Measurements from ENCODE around the gene SUPT3H. TPM values are rescaled to one million over a fixed set of nuclear protein-coding genes. Genes with fewer than 3 reads are reported as not detected.
"Not testable (repeated sequence)": the region's sequence is repeated elsewhere in the genome, so short reads cannot be mapped to it uniquely, and the experiment has no call there.

Gene SUPT3H
- total RNA-seq, 1 donor from 2014 or later, result 6.7 TPM

GRCh38 chr6:45187836-45188235 lies 189.9 kb downstream of the SUPT3H start:
- Histone ChIP-seq H3K4me1 (no peaks in the 10 kb centered on the region), H3K9me3 (no peaks in the 10 kb centered on the region), H3K27me3 (ENCODE audit: low read depth) (no peaks in the 10 kb centered on the region), H3K4me3 (no peak overlapping the region), H3K27ac (no peak overlapping the region), H3K36me3 (no peaks in the 10 kb centered on the region)
- ATAC-seq (no peak), DNase-seq (no peak)
- no peak for TF ChIP-seq CTCF (IDR thresholded peaks at IDR 0.05)
- intact Hi-C loops (cut with DNase I), result no loop called here

GRCh38 chr6:45185403-45186251 lies 192.1 kb downstream of the SUPT3H start:
- Histone ChIP-seq H3K9me3 (no peaks in the 10 kb centered on the region), H3K27me3 (ENCODE audit: low read depth) (no peaks in the 10 kb centered on the region), H3K36me3 (no peaks in the 10 kb centered on the region), H3K27ac (no peak overlapping the region), H3K4me3 (no peak overlapping the region), H3K4me1 (no peaks in the 10 kb centered on the region)
- intact Hi-C loops (cut with DNase I), result no loop called here
- no peak for TF ChIP-seq CTCF (IDR thresholded peaks at IDR 0.05)
- no peak for DNase-seq
- no peak for ATAC-seq

GRCh38 chr6:45184937-45185336 lies 192.8 kb downstream of the SUPT3H start:
- H3K36me3 ChIP-seq, result no peaks in the 10 kb centered on the region
- no peaks in the 10 kb centered on the region for H3K27me3 ChIP-seq (ENCODE audit: low read depth)
- H3K4me3 ChIP-seq, result no peak overlapping the region
- ATAC-seq, result no peak
- no peaks in the 10 kb centered on the region for H3K9me3 ChIP-seq
- no peak for TF ChIP-seq CTCF (IDR thresholded peaks at IDR 0.05)
- no peaks in the 10 kb centered on the region for H3K4me1 ChIP-seq
- H3K27ac ChIP-seq, result no peak overlapping the region
- intact Hi-C loops (cut with DNase I), result no loop called here
- DNase-seq, result no peak

- ATAC-seq (no peak), DNase-seq (no peak)
- H3K27ac ChIP-seq, result no peak overlapping the region
- H3K9me3 ChIP-seq, result no peaks in the 10 kb centered on the region
- intact Hi-C loops (cut with DNase I), result no loop called here
- H3K27me3 ChIP-seq (ENCODE audit: low read depth), result no peaks in the 10 kb centered on the region
- no peaks in the 10 kb centered on the region for H3K4me1 ChIP-seq
- no peak for TF ChIP-seq CTCF (IDR thresholded peaks at IDR 0.05)
- H3K36me3 ChIP-seq, result no peaks in the 10 kb centered on the region
- H3K4me3 ChIP-seq, result no peak overlapping the region
These were observed 193.7 kb downstream of the SUPT3H start for GRCh38 chr6:45184040-45184439.

GRCh38 chr6:45176373-45176772 lies 201.4 kb downstream of the SUPT3H start:
- H3K27me3 ChIP-seq (ENCODE audit: low read depth); H3K4me1 ChIP-seq; H3K9me3 ChIP-seq; ATAC-seq; intact Hi-C loops (cut with DNase I); H3K4me3 ChIP-seq; H3K36me3 ChIP-seq; DNase-seq; H3K27ac ChIP-seq: not testable (repeated sequence)

GRCh38 chr6:45175272-45175671 lies 202.5 kb downstream of the SUPT3H start:
- Histone ChIP-seq H3K36me3 (no peaks in the 10 kb centered on the region), H3K4me3 (no peak overlapping the region), H3K4me1 (no peaks in the 10 kb centered on the region), H3K27ac (no peak overlapping the region), H3K9me3 (no peaks in the 10 kb centered on the region), H3K27me3 (ENCODE audit: low read depth) (no peaks in the 10 kb centered on the region)
- intact Hi-C loops (cut with DNase I), result no loop called here
- TF ChIP-seq CTCF (IDR thresholded peaks at IDR 0.05), result no peak
- DNase-seq (no peak), ATAC-seq (no peak)
